ENCODE measurements around the gene LASP1NB.
A peak's percentile ranks its signal among the peaks of the same experiment; 100 is the strongest.

Gene LASP1NB

GRCh38 chr17:38898812-38899348 is 26.5 kb upstream of the LASP1NB start:
- POLR2A ChIA-PET (ENCODE audit: unreplicated experiment): no interaction called here
- Histone ChIP-seq H2BK5ac (ENCODE audit: low read depth, low read length, poor library complexity, severe bottlenecking) (peak overlapping the region; percentile 37), H3K4ac (ENCODE audit: low read depth, low read length) (no peak overlapping the region; the same call in 1 of the 2 replicates), H2AK9ac (replicated peaks; ENCODE audit: low read depth, low read length, poor library complexity) (peak overlapping the region; percentile 89), H3K27me3 (ENCODE audit: control insufficient read depth, insufficient read depth, low read length) (no peaks in the 10 kb centered on the region), H3K18ac (ENCODE audit: low read depth, low read length) (no peak overlapping the region), H3K27ac (ENCODE audit: insufficient read depth, low read length) (no peak overlapping the region; the same call in 1 of the 2 replicates), H3K4me1 (ENCODE audit: control insufficient read depth, insufficient read depth, low read length) (peaks cover 29% of the 10 kb centered on the region), H3K56ac (ENCODE audit: extremely low read depth, insufficient read depth, low read length) (no peak overlapping the region), H3K23ac (ENCODE audit: low read depth, low read length) (no peak overlapping the region), H2BK15ac (ENCODE audit: low read depth, low read length) (no peak overlapping the region), H4K91ac (ENCODE audit: insufficient read depth, low read depth, low read length) (no peak overlapping the region), H2AFZ (replicated peaks; ENCODE audit: low read length, poor library complexity) (no peak overlapping the region), H3K79me1 (ENCODE audit: low read depth in 1 of 2, low read length in 2 of 2) (peaks cover 46 to 92% of the 10 kb centered on the region in 2 experiments), H3K9ac (ENCODE audit: low read depth, low read length) (no peak overlapping the region), H2BK120ac (ENCODE audit: low read depth, low read length) (no peak overlapping the region), H2BK20ac (ENCODE audit: low read depth, low read length) (no peak overlapping the region), H3K4me2 (ENCODE audit: low read depth, low read length) (no peak overlapping the region), H4K5ac (ENCODE audit: low read depth, low read length) (no peak overlapping the region), H3K4me3 (ENCODE audit: insufficient read depth, low read depth, low read length) (no peak overlapping the region), H3K14ac (replicated peaks; ENCODE audit: low read depth, low read length) (no peak overlapping the region), H2AK5ac (ENCODE audit: low read depth, low read length) (no peak overlapping the region), H3K9me3 (ENCODE audit: control insufficient read depth, insufficient read depth, low read length) (no peaks in the 10 kb centered on the region), H3K9me1 (ENCODE audit: insufficient read depth, low read length) (peaks cover 24% of the 10 kb centered on the region), H4K20me1 (ENCODE audit: insufficient read depth, low read length) (peaks cover 97% of the 10 kb centered on the region), H3K36me3 (ENCODE audit: control insufficient read depth, insufficient read depth, low read length) (peaks cover 68% of the 10 kb centered on the region), H4K8ac (ENCODE audit: low read depth in 2 of 2, low read length in 2 of 2) (no peak overlapping the region)
- TF ChIP-seq CTCF (conservative IDR thresholded peaks at IDR 0.05; ENCODE audit: low read depth, low read length): no peak
- TF ChIP-seq CEBPB (IDR thresholded peaks at IDR 0.05; ENCODE audit: low read depth, low read length): no peak
- no peak for ATAC-seq (ENCODE audit: low read depth)
- 96% methylated on average over 8 of the region's 11 CpGs; no CpG with 5 or more reads in 1 of the 2 experiments for WGBS, 2 experiments (ENCODE audit: extremely low coverage in 2 of 2, insufficient read length in 1 of 2)
- no TSS peak for BruUV-seq (replicated peaks)
- intact Hi-C loops (cut with micrococcal nuclease): no loop called here
- dilution Hi-C loops (cut with HindIII; ENCODE audit: low sequenced_read_pairs, unreplicated experiment): no loop called here
- DNase-seq: no peak
- CTCF ChIA-PET: no interaction called here
- in situ Hi-C loops (cut with MboI; ENCODE audit: low sequenced_read_pairs): no loop called here

All from IMR-90 (cell line).